Duodenal mucosa (tissue), 2 donors: ENCODE data around the gene SORBS2.

ENCODE experiments used
- H3K27ac ChIP-seq: one replicate; pipeline ENCODE4 v1.7.0; 2013; ENCODE audit warnings: low read depth, low read length
- H3K27me3 ChIP-seq, 2 donors: one replicate each; pipeline ENCODE4 v1.7.0; 2013; ENCODE audit warnings: low read length in 2 of 2, control low read depth in 1 of 2; ENCODE audit not compliant: insufficient read depth in 2 of 2, control insufficient read depth in 1 of 2
- H3K36me3 ChIP-seq, 2 donors: one replicate each; pipeline ENCODE4 v1.7.0; 2013; ENCODE audit warnings: low read length in 2 of 2, control low read depth in 1 of 2; ENCODE audit not compliant: insufficient read depth in 2 of 2, control insufficient read depth in 1 of 2
- H3K4me1 ChIP-seq, 2 donors: one replicate each; pipeline ENCODE4 v1.7.0; 2013; ENCODE audit warnings: low read length in 2 of 2, control low read depth in 1 of 2; ENCODE audit not compliant: insufficient read depth in 2 of 2, control insufficient read depth in 1 of 2
- H3K4me3 ChIP-seq, 2 donors: one replicate each; pipeline ENCODE4 v1.7.0; 2013; ENCODE audit warnings: low read length in 2 of 2, low read depth in 1 of 2
- H3K9ac ChIP-seq, 2 donors: one replicate each; pipeline ENCODE4 v1.7.0; 2013; ENCODE audit warnings: low read length in 2 of 2, low read depth in 1 of 2
- H3K9me3 ChIP-seq, 2 donors: one replicate each; pipeline ENCODE4 v1.7.0; 2013; ENCODE audit warnings: low read length in 2 of 2, control low read depth in 1 of 2; ENCODE audit not compliant: control insufficient read depth in 1 of 2

Gene SORBS2

DNA sequence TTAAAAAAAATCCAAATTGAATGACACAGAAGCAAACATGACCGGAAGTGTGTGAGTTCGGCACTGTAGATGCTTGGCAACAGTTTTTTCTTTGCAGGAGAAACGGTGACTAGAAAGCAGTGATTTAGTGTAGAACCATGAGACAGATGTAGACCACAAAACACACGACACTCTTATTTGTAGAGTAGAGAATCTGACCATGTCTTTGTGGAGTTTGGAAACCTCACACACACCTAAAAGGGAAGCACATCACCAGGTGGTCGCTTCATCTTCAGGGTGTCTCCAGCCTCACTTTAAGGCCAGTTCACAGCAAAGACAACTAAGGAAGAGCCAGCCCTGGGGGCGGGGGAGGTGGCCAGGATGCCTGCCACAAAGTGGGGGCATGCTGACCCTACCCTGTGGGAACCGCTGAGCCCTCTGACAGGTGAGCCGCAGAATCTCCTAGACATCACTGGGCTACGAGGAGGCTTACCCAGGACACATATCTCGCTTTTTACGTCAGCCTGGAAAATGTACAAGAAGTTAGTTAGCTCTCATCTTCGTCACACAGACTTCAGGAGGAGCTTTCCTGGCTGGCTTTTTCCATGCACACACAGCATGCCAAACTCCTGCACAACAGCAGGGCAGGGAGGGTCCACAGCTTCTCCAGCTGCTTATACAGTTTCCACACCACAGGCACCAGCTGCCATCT lies 212.3 kb downstream of the SORBS2 start:
- Histone ChIP-seq H3K27ac (no peak overlapping the region), H3K4me3 (no peak overlapping the region), H3K9ac (no peak overlapping the region), H3K27me3 (no peaks in the 10 kb centered on the region), H3K9me3 (no peaks in the 10 kb centered on the region), H3K36me3 (no peaks in the 10 kb centered on the region), H3K4me1 (no peaks in the 10 kb centered on the region)

DNA sequence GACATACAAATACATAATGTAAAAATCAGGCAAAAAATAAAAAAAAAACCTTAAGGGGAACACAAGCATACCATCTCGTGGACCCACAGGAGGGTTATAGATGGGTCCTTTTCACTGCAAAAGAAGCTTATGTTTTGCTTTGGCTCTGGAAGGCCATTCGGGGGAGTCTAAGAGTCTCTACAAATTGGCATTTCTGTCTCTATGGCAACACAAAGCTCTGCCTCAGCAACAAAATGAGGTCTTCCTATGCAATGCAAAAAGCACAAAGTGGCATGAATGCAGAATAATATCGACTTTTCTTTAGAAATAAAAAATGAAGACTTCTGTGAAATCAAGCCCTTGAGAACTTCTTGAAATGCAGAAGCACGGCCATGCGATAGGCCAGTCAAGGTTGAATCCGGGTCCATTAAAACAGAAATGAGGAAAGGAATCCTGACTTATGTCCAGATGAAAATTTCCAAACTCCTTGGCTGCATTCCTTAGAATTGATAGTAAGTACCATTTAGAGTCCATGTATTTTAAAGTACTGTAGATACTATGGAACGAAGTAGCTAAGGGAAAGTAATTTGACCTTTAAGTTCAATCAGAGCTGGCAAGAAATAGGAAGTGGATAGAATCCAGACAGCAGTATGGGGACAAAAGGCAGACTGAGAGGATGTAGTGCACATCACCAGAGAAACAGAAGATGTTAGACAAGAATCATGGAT lies 213.0 kb downstream of the SORBS2 start:
- H3K36me3 ChIP-seq = no peaks in the 10 kb centered on the region
- no peak overlapping the region for H3K4me3 ChIP-seq
- H3K27me3 ChIP-seq = no peaks in the 10 kb centered on the region
- no peak overlapping the region for H3K9ac ChIP-seq
- no peak overlapping the region for H3K27ac ChIP-seq
- no peaks in the 10 kb centered on the region for H3K4me1 ChIP-seq
- no peaks in the 10 kb centered on the region for H3K9me3 ChIP-seq

DNA sequence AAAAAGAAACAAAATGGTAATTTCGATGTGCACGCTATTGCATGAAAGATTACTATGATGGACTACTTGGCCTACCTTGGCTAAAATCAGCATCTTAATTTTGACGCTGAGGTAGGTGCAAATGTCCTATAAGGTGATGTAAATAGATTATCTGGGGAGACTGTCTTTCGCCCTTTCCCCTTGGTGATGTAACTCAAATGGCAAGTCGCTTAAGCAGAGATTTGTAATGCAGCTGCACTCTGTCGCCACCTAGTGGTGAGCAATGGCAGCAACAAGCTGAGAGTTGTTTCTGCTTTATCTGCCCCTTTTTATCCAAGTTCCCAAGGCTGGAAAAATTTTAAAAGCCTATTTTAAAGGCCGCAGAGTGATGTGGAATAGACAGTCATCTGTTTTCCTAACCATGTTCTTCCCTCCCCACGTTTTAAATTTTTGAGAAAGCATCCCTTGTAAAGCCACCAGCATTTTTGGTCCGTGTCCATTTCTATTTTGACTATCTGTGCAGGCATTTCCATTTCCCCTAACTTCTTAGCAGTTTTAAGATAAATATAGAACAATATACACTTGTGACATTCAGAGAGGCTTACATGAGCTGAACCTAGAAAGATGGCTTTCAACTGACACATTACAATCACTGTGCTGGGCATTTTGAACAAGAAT lies 214.3 kb downstream of the SORBS2 start:
- H3K9ac ChIP-seq = no peak overlapping the region
- H3K36me3 ChIP-seq = no peaks in the 10 kb centered on the region
- no peak overlapping the region for H3K4me3 ChIP-seq
- H3K9me3 ChIP-seq = no peaks in the 10 kb centered on the region
- H3K27me3 ChIP-seq = no peaks in the 10 kb centered on the region
- no peak overlapping the region for H3K27ac ChIP-seq
- no peaks in the 10 kb centered on the region for H3K4me1 ChIP-seq

DNA sequence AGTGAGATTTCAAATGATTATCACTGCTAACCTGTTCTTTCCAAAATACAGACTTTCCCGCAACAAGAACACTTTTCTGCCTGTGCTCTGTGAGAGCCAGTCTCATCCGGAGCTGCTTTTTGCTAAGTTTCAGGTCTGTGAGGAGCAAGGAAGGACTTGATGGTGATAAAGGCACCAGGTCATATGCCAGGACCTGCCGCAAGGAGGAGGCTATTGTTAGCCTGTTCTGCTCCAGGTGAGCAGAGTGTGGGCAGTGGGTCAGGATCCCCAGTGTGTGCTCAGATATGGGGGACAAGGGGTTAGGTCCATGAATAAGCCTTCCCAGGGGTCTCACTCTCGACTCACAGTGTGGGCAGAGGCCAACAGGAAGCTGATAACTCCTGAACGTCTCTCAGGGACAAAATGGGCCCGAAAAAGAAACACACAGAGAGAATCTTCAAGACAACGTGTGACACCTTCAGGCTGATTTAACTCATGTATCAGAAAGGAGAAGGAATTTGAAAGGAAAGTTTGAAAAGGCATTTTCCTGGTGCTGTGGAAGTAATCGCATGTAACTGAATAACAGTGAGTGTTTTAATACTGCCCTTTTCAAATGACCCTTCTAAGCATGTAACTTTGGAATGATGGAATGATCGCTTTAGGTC lies 219.0 kb downstream of the SORBS2 start:
- no peaks in the 10 kb centered on the region for H3K36me3 ChIP-seq
- H3K4me1 ChIP-seq = no peaks in the 10 kb centered on the region
- no peak overlapping the region for H3K4me3 ChIP-seq
- H3K27ac ChIP-seq = no peak overlapping the region
- H3K27me3 ChIP-seq = no peaks in the 10 kb centered on the region
- no peaks in the 10 kb centered on the region for H3K9me3 ChIP-seq
- no peak overlapping the region for H3K9ac ChIP-seq

DNA sequence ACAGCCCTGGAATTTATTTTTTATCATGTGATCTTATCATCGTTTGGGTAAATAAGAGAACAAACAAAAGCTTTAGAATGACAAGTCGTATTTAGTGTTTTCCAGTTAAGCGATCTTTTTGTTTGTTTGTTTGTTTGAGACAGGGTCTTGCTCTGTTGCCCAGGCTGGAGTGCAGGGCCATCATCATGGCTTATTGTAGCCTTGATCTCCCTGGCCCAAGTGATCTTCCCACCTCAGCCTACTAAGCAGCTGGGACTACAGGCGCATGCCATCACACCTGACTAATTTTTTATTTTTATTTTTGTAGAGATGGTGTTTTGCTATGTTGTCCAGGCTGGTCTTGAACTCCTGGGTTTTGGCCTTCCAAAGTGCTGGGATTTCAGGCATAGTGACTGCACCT lies 219.6 kb downstream of the SORBS2 start:
- Histone ChIP-seq H3K4me1 (no peaks in the 10 kb centered on the region), H3K36me3 (no peaks in the 10 kb centered on the region), H3K27ac (no peak overlapping the region), H3K9me3 (no peaks in the 10 kb centered on the region), H3K27me3 (no peaks in the 10 kb centered on the region), H3K9ac (no peak overlapping the region), H3K4me3 (no peak overlapping the region)

DNA sequence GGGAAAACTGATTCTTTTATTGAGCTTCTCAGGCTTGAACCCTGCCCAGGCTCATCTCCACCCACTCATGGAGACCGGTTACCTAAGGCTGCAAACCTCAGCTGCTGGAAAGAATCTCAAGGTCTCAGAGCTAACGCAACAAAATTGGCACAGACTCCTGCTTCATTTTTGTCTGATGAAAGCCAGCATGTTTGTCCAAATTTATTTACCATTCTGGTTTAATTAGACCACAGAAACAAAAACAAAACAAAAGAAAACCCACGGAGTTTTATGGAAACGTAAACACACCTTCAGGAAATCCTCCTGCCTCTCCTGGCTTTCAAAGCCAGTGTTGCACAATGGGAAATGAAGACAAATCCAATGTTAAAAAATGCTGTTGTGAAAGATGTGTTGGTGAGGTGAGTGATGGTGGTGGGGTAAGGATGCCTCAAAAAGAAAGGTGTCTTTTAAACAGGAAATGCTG lies 220.3 kb downstream of the SORBS2 start:
- no peaks in the 10 kb centered on the region for H3K9me3 ChIP-seq
- H3K4me3 ChIP-seq = no peak overlapping the region
- no peaks in the 10 kb centered on the region for H3K27me3 ChIP-seq
- H3K27ac ChIP-seq = no peak overlapping the region
- no peaks in the 10 kb centered on the region for H3K4me1 ChIP-seq
- H3K36me3 ChIP-seq = no peaks in the 10 kb centered on the region
- H3K9ac ChIP-seq = no peak overlapping the region

DNA sequence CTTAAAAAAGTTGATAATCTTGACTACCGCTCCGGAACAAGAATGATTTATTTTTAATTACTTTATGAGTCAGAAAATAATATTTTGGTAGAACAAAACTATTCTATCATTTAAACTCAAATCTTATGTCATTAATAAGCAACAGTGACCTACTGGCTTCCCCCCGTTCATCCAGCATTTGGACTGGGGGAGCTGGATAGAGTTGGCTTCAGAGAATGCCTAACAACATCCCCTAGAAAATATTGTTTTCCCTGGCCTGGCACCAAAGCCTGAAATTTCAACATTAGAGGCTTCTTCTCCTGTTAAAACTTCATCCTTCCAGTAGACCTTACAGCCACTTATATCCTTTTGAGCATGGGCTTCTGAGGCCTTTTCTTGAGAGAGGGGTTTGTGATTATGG lies 221.0 kb downstream of the SORBS2 start:
- Histone ChIP-seq H3K36me3 (no peaks in the 10 kb centered on the region), H3K9me3 (no peaks in the 10 kb centered on the region), H3K27me3 (no peaks in the 10 kb centered on the region), H3K4me3 (no peak overlapping the region), H3K27ac (no peak overlapping the region), H3K4me1 (no peaks in the 10 kb centered on the region), H3K9ac (no peak overlapping the region)

DNA sequence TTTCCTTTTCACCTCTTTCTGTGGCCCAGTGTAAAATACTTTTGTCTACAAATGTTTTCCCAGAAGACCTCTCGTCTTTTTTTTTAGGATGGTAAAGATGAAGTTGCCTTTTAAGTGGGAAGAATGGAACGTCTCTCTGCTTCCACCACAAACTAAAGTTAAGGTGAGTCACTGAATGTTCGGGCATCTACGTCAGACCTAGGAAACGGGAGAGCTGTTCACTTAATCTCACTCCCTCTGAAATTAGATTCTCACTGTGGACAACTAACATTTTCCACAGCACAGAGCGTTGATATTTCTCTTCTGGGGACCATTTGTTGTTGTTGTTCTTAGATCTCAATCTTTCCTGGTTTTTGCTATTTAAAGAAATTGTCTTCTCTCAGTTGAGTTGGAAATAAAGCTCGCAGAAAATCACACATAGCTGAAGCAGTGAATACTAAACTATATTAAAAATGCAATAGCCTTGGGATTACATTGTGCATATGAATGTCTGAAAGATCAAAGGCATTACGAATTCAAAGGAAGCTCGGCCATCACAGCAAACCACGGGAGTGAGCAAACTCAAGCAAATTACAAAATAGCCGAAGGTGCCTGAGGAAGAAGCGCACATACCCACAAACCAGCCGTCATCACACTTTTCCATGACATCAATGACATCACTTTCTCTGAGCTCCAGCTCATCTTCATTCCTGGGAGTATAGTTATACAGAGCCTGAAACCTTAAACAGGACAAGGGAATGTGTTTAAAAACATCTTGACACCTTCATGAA lies 222.7 kb downstream of the SORBS2 start:
- Histone ChIP-seq H3K4me1 (no peaks in the 10 kb centered on the region), H3K36me3 (no peaks in the 10 kb centered on the region), H3K27me3 (no peaks in the 10 kb centered on the region), H3K27ac (no peak overlapping the region), H3K9me3 (no peaks in the 10 kb centered on the region), H3K9ac (no peak overlapping the region), H3K4me3 (no peak overlapping the region)

DNA sequence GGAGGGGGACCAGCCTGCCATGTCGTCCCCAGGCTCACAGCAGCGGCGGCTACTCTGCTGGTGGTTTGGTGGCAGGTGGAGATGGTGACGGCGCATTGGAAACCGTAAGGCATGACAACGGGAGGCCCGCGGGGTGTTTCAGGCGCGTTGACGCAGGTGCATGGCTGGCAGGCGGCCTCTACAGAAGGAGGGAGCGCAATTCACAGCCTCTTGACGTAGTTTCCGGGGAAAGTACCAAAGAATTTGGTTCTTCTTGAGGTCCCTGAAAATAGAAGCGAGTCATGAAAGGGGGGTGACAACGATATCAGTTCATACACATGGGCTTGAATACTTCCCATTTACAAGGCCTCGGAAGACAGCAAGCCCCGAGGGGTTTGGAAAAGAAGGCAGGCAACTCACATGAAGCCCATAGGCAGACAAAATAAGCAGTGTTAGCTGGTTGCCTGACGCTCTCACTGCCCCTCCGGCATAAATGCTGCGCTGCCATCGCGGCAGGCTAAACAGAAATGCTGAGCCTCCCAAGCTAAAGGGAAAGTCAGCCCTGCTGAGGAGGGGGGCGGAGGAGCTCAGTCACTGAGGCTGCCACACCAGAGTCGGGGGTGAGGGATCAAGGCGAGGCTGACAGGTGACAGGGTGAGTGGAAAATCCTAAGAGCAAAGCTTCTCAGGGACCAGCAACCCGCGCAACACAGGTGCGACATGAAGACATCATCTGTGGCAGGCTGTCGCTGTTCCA lies 224.4 kb downstream of the SORBS2 start:
- H3K36me3 ChIP-seq = no peaks in the 10 kb centered on the region
- H3K4me3 ChIP-seq = peak overlapping the region in 1 of 2 donors; percentile 19
- no peaks in the 10 kb centered on the region for H3K27me3 ChIP-seq
- H3K4me1 ChIP-seq = no peaks in the 10 kb centered on the region
- H3K9me3 ChIP-seq = no peaks in the 10 kb centered on the region
- H3K27ac ChIP-seq = no peak overlapping the region
- H3K9ac ChIP-seq = peak overlapping the region in 1 of 2 donors; percentile 4
